Omental fat pad (tissue), 4 donors: ENCODE measurements around the gene SRGAP1. TPM values are rescaled to one million over a fixed set of nuclear protein-coding genes. Genes with fewer than 3 reads are reported as not detected.

Experiments
- ATAC-seq: fragments of 150-250 bp; one replicate; pipeline ENCODE4 v1.9.1; 2016; ENCODE audit warnings: mild to moderate bottlenecking, moderate library complexity; ENCODE audit not compliant: low FRiP score
- DNase-seq: peaks from one replicate; pipeline ENCODE4 v3.0.0-alpha.2; 2019; ENCODE audit warnings: low spot score
- CTCF ChIP-seq, 3 donors: fragments of 450-650 bp; IDR thresholded peaks; one replicate each; pipeline ENCODE4 v1.5.1; 2016 to 2017; ENCODE audit warnings: antibody characterized with exemption in 3 of 3, mild to moderate bottlenecking in 3 of 3, moderate library complexity in 2 of 3
- total RNA-seq, 4 donors: library from RNA; depleted of rRNA; stranded (reverse); fragments of >200 nt; gene quantifications; one replicate each; pipeline ENCODE4 v1.1.0, GENCODE V29; 2016

SRGAP1 gene
- total RNA-seq, 4 donors from 2014 or later, result 10.6 to 69.1 (median 12.9) TPM

- no peak for TF ChIP-seq CTCF (IDR thresholded peaks at IDR 0.05)
- DNase-seq (no peak), ATAC-seq (no peak)
Observed at GRCh38 chr12:63894132-63894531, 49.6 kb downstream of the SRGAP1 start.

GRCh38 chr12:63895841-63896240 lies 51.3 kb downstream of the SRGAP1 start:
- no peak for ATAC-seq
- no peak for DNase-seq
- TF ChIP-seq CTCF (IDR thresholded peaks at IDR 0.05), result no peak

DNA sequence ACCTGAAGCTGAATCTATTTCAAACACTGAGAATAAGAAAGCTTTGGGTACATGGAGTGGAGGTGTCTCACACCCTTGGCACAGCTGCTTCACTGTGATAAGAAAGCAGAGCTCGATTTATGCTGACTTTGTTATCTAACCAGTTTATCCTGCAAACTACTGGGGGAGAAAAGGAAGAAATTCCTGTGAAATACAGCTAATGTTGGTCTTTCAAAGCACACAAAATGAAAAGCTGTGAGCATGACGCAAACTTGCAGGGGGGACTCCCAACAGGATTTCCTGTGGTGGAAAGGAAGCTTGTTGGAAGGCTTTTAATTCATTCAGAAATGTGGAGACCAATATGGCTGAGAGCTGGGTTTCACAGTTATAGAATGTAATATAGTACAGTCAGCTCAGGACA lies 53.4 kb downstream of the SRGAP1 start:
- DNase-seq, result no peak
- no peak for ATAC-seq
- TF ChIP-seq CTCF (IDR thresholded peaks at IDR 0.05), result no peak

GRCh38 chr12:63898764-63899337 lies 54.4 kb downstream of the SRGAP1 start:
- no peak for DNase-seq
- no peak for TF ChIP-seq CTCF (IDR thresholded peaks at IDR 0.05)
- ATAC-seq, result no peak

DNA sequence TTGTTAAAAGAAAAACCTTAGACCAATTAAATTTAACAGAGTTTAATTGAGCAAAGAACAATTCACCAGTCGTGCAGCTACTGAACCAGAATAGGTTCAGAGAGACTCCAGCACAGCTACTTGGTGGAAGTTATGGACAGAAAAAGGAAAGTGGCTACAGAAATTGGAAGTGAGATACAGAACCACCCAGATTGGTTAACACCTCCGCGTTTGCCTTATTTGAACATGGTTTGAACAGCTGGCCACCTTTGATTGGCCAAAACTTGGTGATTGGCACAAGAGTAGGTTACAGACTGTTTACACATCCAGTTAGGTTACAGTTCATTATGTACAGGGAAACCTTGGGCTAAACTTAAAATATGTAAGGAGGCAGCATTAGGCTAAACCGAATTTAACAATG lies 54.9 kb downstream of the SRGAP1 start:
- DNase-seq, result no peak

GRCh38 chr12:63900922-63901793 lies 56.7 kb downstream of the SRGAP1 start:
- TF ChIP-seq CTCF (IDR thresholded peaks at IDR 0.05), result no peak
- ATAC-seq (no peak), DNase-seq (no peak)

More for the DNA sequence above, 54.9 kb downstream of the SRGAP1 start:
- TF ChIP-seq CTCF (IDR thresholded peaks at IDR 0.05), result no peak
- ATAC-seq, result no peak

- ATAC-seq, result no peak
- no peak for TF ChIP-seq CTCF (IDR thresholded peaks at IDR 0.05)
- DNase-seq, result no peak
Observed at GRCh38 chr12:63904653-63905052, 60.2 kb downstream of the SRGAP1 start.
